Fibroblast of skin of left quadriceps (primary cell): ENCODE measurements around the gene PTGES.
"Not testable (repeated sequence)": the region's sequence is repeated elsewhere in the genome, so short reads cannot be mapped to it uniquely, and the experiment has no call there.

Experiments used
- DNase-seq, 2 experiments: peaks; one replicate each; pipeline ENCODE4 v3.0.0-alpha.2; 2013; ENCODE audit warnings: low read depth in 2 of 2

PTGES gene

DNA sequence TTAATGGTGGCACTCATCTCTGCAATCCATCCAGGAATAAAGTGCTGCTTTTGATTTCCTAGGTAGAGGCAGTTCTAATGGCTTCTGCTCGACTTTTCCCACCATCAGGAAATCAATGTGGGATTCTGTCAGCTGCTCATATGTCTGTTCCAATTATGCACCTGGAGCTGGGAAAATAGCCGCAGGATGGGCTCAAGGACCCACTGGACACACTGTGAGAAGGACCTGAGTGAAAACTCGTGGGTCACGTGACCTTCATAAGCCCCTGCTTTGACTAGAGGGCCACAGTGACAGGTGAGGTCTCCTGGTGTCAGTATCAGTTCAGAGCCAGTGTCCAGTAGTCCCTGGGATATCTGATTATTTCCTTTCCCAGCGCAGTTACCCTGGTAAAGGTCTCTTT, 17.9 kb upstream of the PTGES start:
- no peak for DNase-seq

GRCh38 chr9:129769669-129770068, 16.8 kb upstream of the PTGES start:
- no peak for DNase-seq

DNA sequence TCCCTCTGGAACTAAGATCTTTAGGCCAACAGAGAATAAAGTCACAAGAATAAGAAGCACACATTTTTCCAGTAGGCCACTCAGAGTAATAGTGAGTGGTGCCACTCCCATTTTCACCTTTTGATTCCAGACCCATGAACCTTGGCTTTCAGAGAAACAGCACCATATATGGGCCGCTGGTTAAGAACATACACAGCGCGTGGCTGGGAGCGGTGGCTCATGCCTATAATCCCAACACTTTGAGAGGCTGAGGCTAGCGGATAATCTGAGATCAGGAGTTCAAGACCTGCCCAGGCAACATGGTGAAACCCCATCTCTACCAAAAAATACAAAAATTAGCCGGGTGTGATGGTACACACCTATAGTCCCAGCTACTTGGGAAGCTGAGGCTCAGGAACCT, 15.6 kb upstream of the PTGES start:
- no peak for DNase-seq

GRCh38 chr9:129765764-129766317, 13.0 kb upstream of the PTGES start:
- no peak for DNase-seq

GRCh38 chr9:129762985-129763926, 10.4 kb upstream of the PTGES start:
- DNase-seq, result no peak

DNA sequence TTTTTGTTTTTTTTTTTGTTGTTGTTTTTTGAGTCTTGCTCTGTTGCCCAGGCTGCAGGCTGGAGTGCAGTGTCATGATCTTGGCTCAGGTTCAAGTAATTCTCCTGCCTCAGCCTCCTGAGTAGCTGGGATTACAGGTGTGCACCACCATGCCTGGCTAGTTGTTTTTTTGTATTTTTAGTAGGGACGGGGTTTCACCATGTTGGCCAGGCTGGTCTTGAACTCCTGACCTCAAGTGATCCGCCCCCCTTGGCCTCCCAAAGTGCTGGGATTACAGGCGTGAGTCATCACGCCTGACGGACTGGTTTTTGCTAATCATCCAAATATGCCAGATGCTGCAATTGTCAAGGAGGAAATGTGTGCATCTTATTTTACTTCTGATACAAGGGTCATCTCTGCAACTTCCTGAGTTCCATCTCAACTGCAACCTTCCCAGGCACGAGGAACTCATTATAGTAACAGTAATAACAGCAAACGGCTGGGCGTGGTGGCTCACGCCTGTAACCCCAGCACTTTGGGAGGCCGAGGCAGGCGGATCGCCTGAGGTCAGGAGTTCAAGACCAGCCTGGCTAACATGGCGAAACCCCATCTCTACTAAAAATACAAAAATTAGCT, 9.6 kb upstream of the PTGES start:
- DNase-seq, result peak; percentile 90 to 91

DNA sequence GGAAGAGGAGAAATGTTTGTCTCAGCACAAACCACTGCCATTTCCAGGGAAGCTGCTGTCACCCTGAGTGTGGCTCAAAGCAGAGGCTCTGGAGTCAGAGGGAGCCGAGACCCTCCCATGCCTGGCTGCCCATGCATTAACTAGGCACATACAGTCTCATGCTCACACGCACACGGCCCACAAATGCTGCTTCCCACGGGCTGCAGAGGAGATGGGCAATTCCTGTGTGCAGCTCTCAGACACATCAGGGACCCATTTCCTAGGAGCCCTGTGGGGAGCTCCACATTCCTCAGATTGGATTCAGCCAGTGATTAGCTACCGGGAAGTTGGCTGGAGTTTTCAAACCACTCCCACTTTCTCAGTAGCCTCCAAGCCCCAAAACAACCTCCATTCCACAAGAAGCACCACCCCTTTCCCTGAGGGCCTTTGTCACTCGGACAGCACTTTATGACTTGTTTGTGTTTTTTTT, 9.1 kb upstream of the PTGES start:
- peak; percentile 74 to 77 for DNase-seq

DNA sequence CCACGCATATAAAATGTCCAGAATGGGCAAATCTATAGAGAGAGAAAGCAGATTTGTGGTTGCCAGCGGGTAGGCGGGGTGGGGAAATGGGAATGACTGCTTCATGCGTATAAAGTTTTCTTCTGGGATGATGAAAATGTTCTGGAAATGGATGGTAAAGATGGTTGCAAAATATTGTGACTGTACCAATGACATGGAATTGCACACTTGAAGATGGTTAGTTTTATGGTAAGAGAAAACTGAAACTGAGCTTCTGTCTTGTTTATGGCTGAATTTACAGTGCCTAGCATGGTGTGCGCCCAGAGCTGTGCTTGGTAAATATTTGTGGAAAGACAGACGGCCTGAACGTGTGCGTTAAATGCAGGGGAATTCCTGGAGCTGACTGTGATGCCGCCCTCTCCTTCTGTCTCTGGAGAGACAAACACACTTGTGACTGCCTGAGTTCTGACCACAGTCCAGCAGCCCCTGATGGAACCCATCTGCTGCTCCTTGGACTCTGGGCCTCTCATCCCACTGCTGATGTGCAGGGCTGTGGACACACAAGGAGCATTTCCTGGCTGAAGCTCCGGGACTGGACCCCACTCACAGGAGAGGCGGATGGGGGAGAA, 8.6 kb upstream of the PTGES start:
- no peak for DNase-seq

- DNase-seq, result not testable (repeated sequence)
Observed at GRCh38 chr9:129760784-129761183, 7.9 kb upstream of the PTGES start.

GRCh38 chr9:129759804-129760502, 7.1 kb upstream of the PTGES start:
- DNase-seq, result no peak

DNA sequence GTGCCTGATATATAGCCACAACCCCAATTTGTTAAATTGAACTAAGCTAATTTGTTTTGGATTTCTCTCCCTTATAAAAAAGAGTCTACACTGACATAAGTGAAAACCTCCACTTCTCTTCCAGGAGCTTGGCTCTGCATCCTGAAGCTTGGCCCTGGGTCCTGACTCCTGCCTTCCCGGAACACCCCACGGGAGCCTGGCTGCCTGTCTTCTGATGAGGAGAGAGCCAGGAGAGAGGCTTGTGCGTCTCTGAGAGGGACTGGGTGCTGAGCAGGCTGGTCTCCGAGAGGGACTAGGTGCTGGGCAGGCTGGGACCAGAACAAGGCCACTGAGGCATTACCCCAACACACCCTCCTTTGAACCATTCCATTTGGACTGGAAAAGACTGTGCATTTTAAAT, 6.5 kb upstream of the PTGES start:
- no peak for DNase-seq

GRCh38 chr9:129757045-129757444, 4.2 kb upstream of the PTGES start:
- no peak for DNase-seq

DNA sequence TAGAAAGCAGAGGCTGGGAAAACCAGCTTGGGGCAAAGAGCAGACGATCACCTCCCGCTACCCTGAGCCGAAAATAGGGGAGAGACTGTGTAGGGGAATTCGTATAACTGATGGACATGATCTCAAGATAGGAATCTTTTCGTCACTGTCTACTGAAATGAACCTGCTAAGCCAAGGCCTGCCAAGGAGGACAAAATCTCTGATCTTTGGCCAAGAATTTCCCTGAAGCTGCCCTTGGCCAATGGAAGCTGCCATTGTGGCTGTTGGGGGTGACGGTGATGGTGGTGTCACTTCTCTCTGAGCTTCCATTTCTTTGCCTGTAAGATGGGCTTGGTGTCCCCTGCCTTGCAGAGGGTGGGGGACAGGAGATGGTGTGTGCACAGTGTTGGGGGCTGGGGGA, 3.3 kb upstream of the PTGES start:
- no peak for DNase-seq

DNA sequence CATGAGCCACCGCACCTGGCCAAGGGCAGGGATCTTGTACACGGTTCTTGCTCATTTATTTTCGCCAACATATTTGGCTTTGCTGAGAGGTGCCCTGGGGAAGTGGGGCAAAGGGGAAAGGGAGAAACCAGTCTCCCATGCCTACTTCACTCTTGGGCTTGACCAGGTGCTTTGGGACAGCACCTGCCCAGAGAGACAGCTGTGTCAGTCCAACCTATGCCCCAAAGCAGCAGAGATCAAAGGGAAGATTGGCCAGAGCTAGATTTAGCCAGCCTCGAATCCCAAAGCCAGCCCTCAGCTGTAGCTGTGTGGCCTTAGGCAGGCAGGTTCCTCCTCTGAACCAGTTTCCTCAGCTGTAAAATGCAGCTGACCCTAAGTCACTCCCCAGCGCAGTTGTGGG, 2.3 kb upstream of the PTGES start:
- no peak for DNase-seq

DNA sequence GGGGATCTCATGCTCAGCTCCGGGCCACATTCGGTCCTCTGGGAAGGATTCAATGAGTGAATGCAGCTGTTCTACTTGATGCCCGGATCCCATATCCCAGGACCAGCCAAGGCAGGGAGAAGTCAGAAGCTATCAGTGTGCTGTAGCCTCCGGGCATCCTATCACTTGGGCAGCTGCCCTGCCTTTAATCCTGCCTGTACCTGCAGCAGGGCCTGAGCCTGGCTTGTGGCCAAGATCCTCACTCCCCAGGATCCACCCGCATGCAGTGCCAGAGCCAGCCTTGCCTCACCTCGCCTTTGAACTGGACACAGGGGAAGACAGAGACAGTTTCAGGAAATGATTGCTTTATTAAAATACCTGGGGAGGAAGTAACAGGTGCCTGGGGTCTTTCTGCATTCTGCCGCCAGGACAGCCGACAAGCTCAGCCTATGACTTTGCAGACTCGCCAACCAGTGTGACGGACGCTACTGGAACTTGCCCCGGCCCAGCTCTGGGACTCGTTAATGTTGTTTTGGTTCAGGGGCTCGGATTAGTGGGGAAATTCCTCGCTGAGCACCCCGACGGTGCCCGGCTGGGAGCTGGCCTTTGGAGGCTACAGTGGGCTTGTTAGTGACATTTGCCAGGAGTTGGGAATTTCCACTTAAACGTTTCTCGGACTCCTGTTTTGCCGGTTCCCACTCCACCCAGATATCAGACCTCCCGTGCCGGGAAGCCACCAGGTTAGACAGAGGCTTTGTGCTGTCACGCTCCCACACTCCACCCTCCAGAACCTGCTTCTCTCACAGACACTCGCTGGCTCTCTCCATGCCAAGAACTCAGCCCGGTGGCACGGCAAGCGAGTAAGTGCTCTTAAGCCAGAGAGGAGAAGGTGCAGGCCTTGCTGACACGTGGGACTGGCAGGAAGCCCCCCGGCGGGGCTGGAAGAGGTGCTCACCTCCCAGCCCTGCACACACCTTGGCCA, 721 bp downstream of the PTGES start:
- no peak for DNase-seq

DNA sequence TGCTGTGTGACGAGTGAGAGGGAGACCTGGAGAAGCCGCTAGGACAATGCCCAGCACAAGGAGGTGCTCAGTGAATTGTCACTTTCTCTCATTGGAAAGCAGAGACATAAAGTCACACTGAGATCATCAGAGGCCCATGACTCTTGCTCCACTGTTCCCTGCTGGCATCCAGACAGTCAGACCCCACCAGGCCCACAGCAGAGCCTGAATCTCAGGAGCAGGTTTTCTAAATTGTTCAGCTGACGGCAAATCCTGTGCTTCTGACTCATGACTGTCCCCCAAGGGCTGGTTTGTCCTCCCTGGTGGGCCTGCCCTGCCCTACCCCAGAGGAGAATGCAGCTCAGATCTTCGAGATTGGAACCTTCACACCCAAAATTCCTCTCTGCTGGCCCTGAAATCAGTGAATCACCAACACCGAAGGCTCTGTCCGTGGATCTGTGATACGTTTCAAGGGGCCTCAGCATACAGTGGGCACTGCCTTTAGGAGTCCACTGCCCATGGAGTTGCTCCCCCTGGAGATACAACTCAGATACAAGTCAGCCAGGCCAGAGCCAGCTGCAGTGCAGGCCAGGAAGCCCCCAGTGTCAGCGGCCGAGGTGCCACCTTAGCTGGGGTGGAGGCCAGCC, 2.7 kb downstream of the PTGES start:
- DNase-seq, result peak in 1 of 2 experiments; percentile 20

DNA sequence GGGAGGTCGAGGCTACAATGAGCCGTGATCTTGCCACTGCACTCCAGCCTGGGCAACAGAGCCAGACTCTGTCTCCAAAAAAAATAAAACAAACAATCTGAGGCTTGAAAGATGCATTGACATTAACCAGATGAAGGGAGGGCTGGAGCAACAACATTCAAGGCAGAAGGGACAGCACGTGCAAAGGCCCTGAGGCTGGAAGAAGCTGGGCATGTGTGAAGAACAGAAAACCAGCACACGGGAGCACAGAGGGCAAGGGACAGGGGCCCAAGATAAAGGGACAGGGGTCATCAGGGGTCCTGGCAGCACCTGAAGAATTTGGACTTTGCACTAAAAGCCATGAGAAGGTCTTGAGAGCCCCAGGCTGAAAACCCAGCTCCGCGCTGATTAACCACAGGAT, 3.3 kb downstream of the PTGES start:
- DNase-seq, result no peak

- not testable (repeated sequence) for DNase-seq
Observed at GRCh38 chr9:129749052-129749451, 3.8 kb downstream of the PTGES start.

- no peak for DNase-seq
Observed at GRCh38 chr9:129748249-129748648, 4.6 kb downstream of the PTGES start.
